Lower leg skin (tissue), 3 donors: ENCODE results near the gene MRPL58.

Experiments used
- POLR2A ChIP-seq, 2 donors: fragments of 450-650 bp; IDR thresholded peaks; one replicate each; pipeline ENCODE4 v1.6.1; 2016 to 2017; ENCODE audit warnings: antibody characterized with exemption in 2 of 2, mild to moderate bottlenecking in 1 of 2, moderate library complexity in 1 of 2
- TF ChIP-seq, protein P1 (sequence below), 3 donors: fragments of 450-650 bp; IDR thresholded peaks; one replicate each; pipeline ENCODE4 v1.5.1; 2016; ENCODE audit warnings: antibody characterized with exemption in 3 of 3, mild to moderate bottlenecking in 3 of 3, moderate library complexity in 2 of 3

DNA sequence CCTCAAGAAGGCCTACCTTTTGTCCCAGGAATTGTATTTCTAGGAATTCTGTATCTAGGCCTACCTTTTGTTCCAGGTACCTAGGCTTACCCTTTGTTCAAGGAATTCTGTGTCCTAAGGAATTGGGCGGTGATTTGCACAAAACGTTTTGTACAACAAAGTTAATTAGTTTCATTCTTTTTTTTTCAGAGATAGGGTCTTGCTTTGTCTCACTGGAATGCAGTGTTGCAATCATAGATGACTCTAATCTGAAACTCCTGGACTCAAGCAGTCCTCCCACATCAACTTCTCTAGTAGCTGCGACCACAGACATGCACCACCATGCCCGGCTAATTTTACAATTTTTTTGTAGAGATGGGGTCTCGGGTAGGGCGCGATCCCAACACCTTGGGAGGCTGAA is 18.0 kb upstream of the MRPL58 start:
- no peak for TF ChIP-seq POLR2A (IDR thresholded peaks at IDR 0.05)
- TF ChIP-seq, protein P1, sequence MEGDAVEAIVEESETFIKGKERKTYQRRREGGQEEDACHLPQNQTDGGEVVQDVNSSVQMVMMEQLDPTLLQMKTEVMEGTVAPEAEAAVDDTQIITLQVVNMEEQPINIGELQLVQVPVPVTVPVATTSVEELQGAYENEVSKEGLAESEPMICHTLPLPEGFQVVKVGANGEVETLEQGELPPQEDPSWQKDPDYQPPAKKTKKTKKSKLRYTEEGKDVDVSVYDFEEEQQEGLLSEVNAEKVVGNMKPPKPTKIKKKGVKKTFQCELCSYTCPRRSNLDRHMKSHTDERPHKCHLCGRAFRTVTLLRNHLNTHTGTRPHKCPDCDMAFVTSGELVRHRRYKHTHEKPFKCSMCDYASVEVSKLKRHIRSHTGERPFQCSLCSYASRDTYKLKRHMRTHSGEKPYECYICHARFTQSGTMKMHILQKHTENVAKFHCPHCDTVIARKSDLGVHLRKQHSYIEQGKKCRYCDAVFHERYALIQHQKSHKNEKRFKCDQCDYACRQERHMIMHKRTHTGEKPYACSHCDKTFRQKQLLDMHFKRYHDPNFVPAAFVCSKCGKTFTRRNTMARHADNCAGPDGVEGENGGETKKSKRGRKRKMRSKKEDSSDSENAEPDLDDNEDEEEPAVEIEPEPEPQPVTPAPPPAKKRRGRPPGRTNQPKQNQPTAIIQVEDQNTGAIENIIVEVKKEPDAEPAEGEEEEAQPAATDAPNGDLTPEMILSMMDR (IDR thresholded peaks at IDR 0.05), result no peak
